HL-60 (cell line): ENCODE measurements around the gene RIN1.
"Not testable (repeated sequence)": the region's sequence is repeated elsewhere in the genome, so short reads cannot be mapped to it uniquely, and the experiment has no call there.

Source experiments
- DNase-seq, 2 experiments: peaks; one replicate each; pipeline ENCODE4 v3.0.0-alpha.2; 2010 to 2020; ENCODE audit warnings: low read depth in 1 of 2, low spot score in 1 of 2
- H3K27ac ChIP-seq: fragments of 250-450 bp; sonication (Bioruptor Pico); replicated peaks from 2 replicates; pipeline ENCODE4 v1.5.1; 2020; ENCODE audit warnings: mild to moderate bottlenecking, moderate library complexity
- H3K27me3 ChIP-seq: fragments of 250-450 bp; sonication (Bioruptor Pico); 2 replicates; pipeline ENCODE4 v1.5.1; 2021; ENCODE audit warnings: mild to moderate bottlenecking, moderate library complexity; ENCODE audit not compliant: insufficient read depth, poor library complexity, severe bottlenecking
- H3K4me3 ChIP-seq: replicated peaks from 2 replicates; pipeline ENCODE4 v1.5.1; 2011; ENCODE audit warnings: mild to moderate bottlenecking, control low read depth, low read length; ENCODE audit not compliant: insufficient read depth
- CTCF ChIP-seq: IDR thresholded peaks from one replicate; pipeline ENCODE4 v1.5.1; 2011; ENCODE audit warnings: low read length, control low read depth, inconsistent platforms; ENCODE audit not compliant: insufficient read depth
- GABPA ChIP-seq: IDR thresholded peaks from 2 replicates; pipeline ENCODE4 v1.6.1; 2012; ENCODE audit warnings: low read depth
- POLR2AphosphoS5 ChIP-seq: IDR thresholded peaks from 2 replicates; pipeline ENCODE4 v1.6.1; 2012; ENCODE audit warnings: low read depth
- REST ChIP-seq: IDR thresholded peaks from 2 replicates; pipeline ENCODE4 v1.6.1; 2012; ENCODE audit warnings: low read depth; ENCODE audit not compliant: insufficient replicate concordance
- SPI1 ChIP-seq: IDR thresholded peaks from 2 replicates; pipeline ENCODE4 v1.6.1; 2012; ENCODE audit warnings: low read depth, mild to moderate bottlenecking, borderline replicate concordance

RIN1 gene

DNA sequence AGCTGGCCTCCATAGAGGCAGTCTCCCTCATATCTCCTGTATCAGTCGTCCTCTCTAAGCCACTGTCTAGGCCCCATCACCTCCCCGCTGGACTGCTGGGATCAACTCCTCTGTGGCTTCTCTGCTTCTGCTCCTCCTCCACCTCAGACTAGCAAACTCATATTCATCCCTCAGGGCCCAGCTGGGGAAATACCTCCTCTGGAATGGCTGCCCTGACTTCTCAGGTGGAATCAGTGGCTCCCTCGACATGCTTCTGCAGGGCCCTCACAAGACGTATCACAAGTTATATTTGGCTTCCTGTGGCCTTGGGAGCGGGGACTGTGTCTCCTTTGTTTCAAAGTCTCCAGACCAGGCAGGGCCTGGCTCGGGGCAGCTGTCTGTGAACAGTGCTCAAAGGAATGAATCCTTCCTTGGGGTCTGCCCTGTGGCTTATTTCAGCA lies 25.3 kb upstream of the RIN1 start:
- H3K27ac ChIP-seq = no peak overlapping the region
- no peaks in the 10 kb centered on the region for H3K27me3 ChIP-seq
- no peak for DNase-seq
- TF ChIP-seq GABPA = no peak
- TF ChIP-seq POLR2AphosphoS5 = no peak; the same call in none of the 2 replicates
- TF ChIP-seq SPI1 = no peak
- no peak for TF ChIP-seq REST
- TF ChIP-seq CTCF = no peak
- no peak overlapping the region for H3K4me3 ChIP-seq

GRCh38 chr11:66360406-66361073 lies 24.3 kb upstream of the RIN1 start:
- TF ChIP-seq CTCF = no peak
- no peak for TF ChIP-seq SPI1
- TF ChIP-seq POLR2AphosphoS5 = peak; percentile 75
- TF ChIP-seq GABPA = no peak
- peak; percentile 3 for TF ChIP-seq REST
- no peak overlapping the region for H3K27ac ChIP-seq
- H3K4me3 ChIP-seq = no peak overlapping the region
- DNase-seq = no peak
- no peaks in the 10 kb centered on the region for H3K27me3 ChIP-seq

DNA sequence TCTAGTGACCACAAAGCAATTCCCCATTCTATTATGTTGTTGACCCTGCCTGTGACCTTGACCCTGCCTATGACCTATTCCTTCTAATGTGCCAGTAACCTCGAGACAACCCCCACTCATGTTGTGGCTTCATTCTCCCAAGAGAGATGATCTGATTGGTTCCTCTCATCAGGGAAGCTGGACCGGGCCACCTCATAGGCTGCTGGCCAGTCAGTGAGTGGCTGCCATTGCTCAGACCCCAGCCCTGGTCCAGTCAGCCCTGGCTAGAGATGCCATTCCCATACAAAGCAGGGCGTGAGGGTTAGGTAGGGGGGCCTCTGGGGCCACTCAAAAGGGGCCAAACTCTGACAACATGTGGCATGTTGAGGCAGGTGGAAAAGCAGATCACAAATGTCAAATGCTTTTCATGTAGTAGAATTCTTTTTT lies 23.4 kb upstream of the RIN1 start:
- Histone ChIP-seq H3K27me3 (no peaks in the 10 kb centered on the region), H3K4me3 (no peak overlapping the region), H3K27ac (no peak overlapping the region)
- no peak for DNase-seq
- TF ChIP-seq POLR2AphosphoS5 (peak; percentile 54), GABPA (no peak)

DNA sequence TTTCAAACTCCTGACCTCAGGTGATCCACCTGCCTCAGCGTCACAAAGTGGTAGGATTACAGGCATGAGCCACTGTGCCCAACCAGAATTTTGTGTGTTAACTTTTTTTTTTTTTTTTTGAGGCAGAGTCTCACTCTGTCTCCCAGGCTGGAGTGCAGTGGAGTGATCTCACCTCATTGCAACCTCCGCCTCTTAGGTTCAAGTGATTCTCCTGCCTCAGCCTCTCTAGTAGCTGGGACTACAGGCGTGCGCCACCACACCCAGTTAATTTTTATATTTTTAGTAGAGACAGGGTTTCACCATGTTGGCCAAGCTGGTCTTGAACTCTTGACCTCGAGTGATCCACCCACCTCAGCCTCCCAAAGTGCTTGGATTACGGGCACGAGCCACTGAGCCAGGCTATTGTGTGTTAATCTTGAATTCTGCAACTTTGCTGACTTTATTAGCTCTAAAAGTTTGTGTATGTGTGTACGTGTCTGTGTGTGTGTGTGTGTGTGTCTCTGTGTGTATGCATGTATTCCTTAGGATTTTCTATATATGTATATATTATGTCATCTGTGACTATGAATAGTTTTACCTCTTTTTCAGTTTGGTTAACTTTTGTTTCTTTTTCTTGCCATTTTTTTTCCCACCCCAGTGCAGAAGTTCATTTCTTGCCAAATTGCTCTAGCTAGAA lies 14.5 kb upstream of the RIN1 start:
- H3K27ac ChIP-seq = not testable (repeated sequence)

DNA sequence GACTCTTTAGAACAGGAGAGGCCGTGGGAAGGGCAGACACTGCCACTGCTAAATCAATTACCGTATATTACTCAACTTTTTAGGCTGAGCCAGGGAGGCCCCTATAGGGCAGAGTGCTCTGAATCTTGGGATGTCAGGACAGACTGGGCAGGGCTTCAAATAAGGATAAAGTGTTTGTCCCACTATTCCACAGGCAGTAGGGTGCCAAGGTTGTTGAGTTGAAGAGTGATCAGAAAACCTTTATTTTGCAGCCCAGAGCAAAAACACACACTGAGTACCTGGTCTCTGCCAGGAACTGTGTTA lies 12.8 kb upstream of the RIN1 start:
- no peak overlapping the region for H3K27ac ChIP-seq
- TF ChIP-seq REST = no peak
- TF ChIP-seq SPI1 = no peak
- no peak for TF ChIP-seq GABPA
- TF ChIP-seq POLR2AphosphoS5 = no peak
- no peak for TF ChIP-seq CTCF

More for the DNA sequence above, 14.5 kb upstream of the RIN1 start:
- H3K27me3 ChIP-seq, DNase-seq, H3K4me3 ChIP-seq: not testable (repeated sequence)

More for the DNA sequence above, 12.8 kb upstream of the RIN1 start:
- DNase-seq = no peak
- H3K27me3 ChIP-seq = no peaks in the 10 kb centered on the region
- H3K4me3 ChIP-seq = no peak overlapping the region
